Aorta (tissue), 5 donors: ENCODE data around the gene IRF5. TPM values are rescaled to one million over a fixed set of nuclear protein-coding genes. Genes with fewer than 3 reads are reported as not detected.

Experiments used
- ATAC-seq: fragments of 200-7000 bp; cut with Tn5 transposase; one replicate; pipeline ENCODE4 v1.9.1; 2022; ENCODE audit warnings: moderate library complexity; ENCODE audit not compliant: low FRiP score
- DNase-seq, 2 donors: peaks; one replicate each; pipeline ENCODE4 v3.0.0-alpha.2; 2020
- H3K27ac ChIP-seq, 2 donors: one replicate each; pipeline ENCODE4 v1.5.1; 2013; ENCODE audit warnings: low read length in 2 of 2, mild to moderate bottlenecking in 2 of 2, moderate library complexity in 2 of 2, control low read depth in 1 of 2, inconsistent platforms in 1 of 2, low read depth in 1 of 2
- H3K27me3 ChIP-seq, 2 donors: one replicate each; pipeline ENCODE4 v1.6.1; 2013; ENCODE audit warnings: control low read depth in 1 of 2, low read length in 1 of 2, mild to moderate bottlenecking in 1 of 2, moderate library complexity in 1 of 2; ENCODE audit not compliant: insufficient read depth in 2 of 2, control insufficient read depth in 1 of 2
- H3K36me3 ChIP-seq, 2 donors: one replicate each; pipeline ENCODE4 v1.6.1; 2013; ENCODE audit warnings: control low read depth in 1 of 2, low read length in 1 of 2, mild to moderate bottlenecking in 1 of 2; ENCODE audit not compliant: insufficient read depth in 2 of 2, control insufficient read depth in 1 of 2
- H3K4me1 ChIP-seq, 2 donors: one replicate each; pipeline ENCODE4 v1.6.1; 2013; ENCODE audit warnings: low read length in 2 of 2, control low read depth in 1 of 2, mild to moderate bottlenecking in 1 of 2, moderate library complexity in 1 of 2; ENCODE audit not compliant: insufficient read depth in 2 of 2, control insufficient read depth in 1 of 2
- H3K4me3 ChIP-seq, 2 donors: one replicate each; pipeline ENCODE4 v1.5.1; 2013; ENCODE audit warnings: low read length in 2 of 2, control low read depth in 1 of 2, mild to moderate bottlenecking in 1 of 2
- H3K9me3 ChIP-seq: one replicate; pipeline ENCODE4 v1.6.1; 2013; ENCODE audit warnings: mild to moderate bottlenecking, low read length; ENCODE audit not compliant: control insufficient read depth
- WGBS, 2 donors: extraction: QIAGEN DNeasy Blood & Tissue Kit; methylation state at CpG; one replicate each; pipeline ENCODE4 v1.1.7; 2013; 5-methylcytosine and 5-hydroxymethylcytosine counted together
- intact Hi-C, 2 donors: fragments of 100-400 bp; cut with DNase I; formaldehyde crosslinking; loops; one replicate each; pipeline versions ENCODE4 v1.14.2 to v1.15.0; 2022
- polyA plus RNA-seq, 2 donors: library from polyadenylated mRNA; stranded (reverse); fragments of 200-250 nt; gene quantifications; one replicate each; pipeline ENCODE4 v1.2.3, GENCODE V29; 2013
- total RNA-seq, 2 donors: library from RNA; stranded (reverse); fragmentation: NEBNext Ultra II Directional; extraction: Animal tissue kit (Norgen Biotek cat#: 25700); gene quantifications; one replicate each; pipeline ENCODE4 v1.2.1, GENCODE V29; 2021
- donor health status: healthy with polysubstance abuse.
- donor health status: Bipolar disorder and iron deficiency.
- donor health status: DM: no; HTN: no; CAD: no.
- donor health status: DM: no; HTN: no; CAD: no.
- donor health status: DM: yes; HTN: yes; CAD: no.

The IRF5 gene
- total and polyA plus RNA-seq, 4 donors = 4.0 to 15.5 (median 8.7) TPM

- no peak overlapping the region for H3K27ac ChIP-seq
- H3K9me3 ChIP-seq = no peaks in the 10 kb centered on the region
- no peaks in the 10 kb centered on the region for H3K4me1 ChIP-seq
- ATAC-seq = no peak
- H3K36me3 ChIP-seq = no peaks in the 10 kb centered on the region
- DNase-seq = no peak
- no peak overlapping the region for H3K4me3 ChIP-seq
- intact Hi-C loops = loop anchor here (5.0 kb wide), 2 partner anchors 183 to 188 kb away; no protein-coding TSS in a partner anchor
- no peaks in the 10 kb centered on the region for H3K27me3 ChIP-seq
- 56% methylated on average over 7 to 8 of the region's 8 CpGs for WGBS, 2 donors
These were observed 33.1 kb upstream of the IRF5 start for GRCh38 chr7:128904381-128905197.

- no peak overlapping the region for H3K27ac ChIP-seq
- DNase-seq (no peak), ATAC-seq (no peak)
- intact Hi-C loops = loop anchor here in 1 of 2 donors (5.0 kb wide), 1 partner anchor 186 kb away; no protein-coding TSS in a partner anchor
- no peaks in the 10 kb centered on the region for H3K36me3 ChIP-seq
- no peaks in the 10 kb centered on the region for H3K9me3 ChIP-seq
- 92 to 93% methylated on average over 5 of the region's 5 CpGs for WGBS, 2 donors
- H3K4me3 ChIP-seq = no peak overlapping the region
- no peaks in the 10 kb centered on the region for H3K27me3 ChIP-seq
- no peaks in the 10 kb centered on the region for H3K4me1 ChIP-seq
These were observed 31.5 kb upstream of the IRF5 start for GRCh38 chr7:128906001-128906765.

- Histone ChIP-seq H3K4me3 (no peak overlapping the region), H3K36me3 (no peaks in the 10 kb centered on the region), H3K4me1 (no peaks in the 10 kb centered on the region), H3K27ac (no peak overlapping the region), H3K27me3 (no peaks in the 10 kb centered on the region), H3K9me3 (no peaks in the 10 kb centered on the region)
- 89 to 90% methylated on average over 19 of the region's 19 CpGs for WGBS, 2 donors
- ATAC-seq (no peak), DNase-seq (no peak)
- intact Hi-C loops = loop anchor here in 1 of 2 donors (5.0 kb wide), 1 partner anchor 185 kb away; no protein-coding TSS in a partner anchor
These were observed 30.8 kb upstream of the IRF5 start for GRCh38 chr7:128906766-128907559.

- DNase-seq = peak in 1 of 2 donors; percentile 17
- Histone ChIP-seq H3K27me3 (no peaks in the 10 kb centered on the region), H3K4me1 (no peaks in the 10 kb centered on the region), H3K36me3 (no peaks in the 10 kb centered on the region), H3K27ac (no peak overlapping the region), H3K4me3 (no peak overlapping the region), H3K9me3 (no peaks in the 10 kb centered on the region)
- ATAC-seq = no peak
- intact Hi-C loops = loop anchor here in 1 of 2 donors (5.0 kb wide), 1 partner anchor 183 kb away; no protein-coding TSS in a partner anchor
- WGBS, 2 donors = 92 to 94% methylated on average over 6 of the region's 6 CpGs
These were observed 28.7 kb upstream of the IRF5 start for GRCh38 chr7:128908750-128909624.

GRCh38 chr7:128909625-128910568, 27.8 kb upstream of the IRF5 start:
- ATAC-seq (no peak), DNase-seq (peak in 1 of 2 donors; percentile 77)
- Histone ChIP-seq H3K27ac (no peak overlapping the region), H3K9me3 (no peaks in the 10 kb centered on the region), H3K36me3 (no peaks in the 10 kb centered on the region), H3K27me3 (no peaks in the 10 kb centered on the region), H3K4me1 (no peaks in the 10 kb centered on the region), H3K4me3 (peak overlapping the region in 1 of 2 donors; percentile 23)
- 4 to 5% methylated on average over 42 of the region's 42 CpGs for WGBS, 2 donors
- intact Hi-C loops = loop anchor here in 1 of 2 donors (5.0 kb wide), 1 partner anchor 182 kb away; no protein-coding TSS in a partner anchor

- no peaks in the 10 kb centered on the region for H3K27me3 ChIP-seq
These were observed 27.2 kb upstream of the IRF5 start, which contains the start of gene KCP for GRCh38 chr7:128910569-128910945. Gene KCP (minus strand): TSS chr7:128910709. CDS start chr7:128910676, 33 bp downstream.

GRCh38 chr7:128911423-128912031, 26.2 kb upstream of the IRF5 start:
- Histone ChIP-seq H3K4me3 (no peak overlapping the region), H3K9me3 (no peaks in the 10 kb centered on the region), H3K27ac (no peak overlapping the region), H3K36me3 (no peaks in the 10 kb centered on the region), H3K4me1 (no peaks in the 10 kb centered on the region), H3K27me3 (no peaks in the 10 kb centered on the region)
- DNase-seq (peak in 1 of 2 donors; percentile 76), ATAC-seq (no peak)
- intact Hi-C loops = no loop called here
- 75 to 79% methylated on average over 8 of the region's 8 CpGs for WGBS, 2 donors

More at GRCh38 chr7:128910569-128910945, 27.2 kb upstream of the IRF5 start, which contains the start of gene KCP:
- no peak within 1 kb of the TSS for H3K27ac ChIP-seq
- H3K4me3 ChIP-seq = peak within 1 kb of the TSS in 1 of 2 donors; percentile 23
- no peaks in the 10 kb centered on the region for H3K36me3 ChIP-seq
- 33 to 38% methylated on average over 31 to 34 of the region's 34 CpGs for WGBS, 2 donors
- intact Hi-C loops = no loop called here
- DNase-seq = peak in 1 of 2 donors; percentile 74
- ATAC-seq = no peak
- no peaks in the 10 kb centered on the region for H3K9me3 ChIP-seq
- no peaks in the 10 kb centered on the region for H3K4me1 ChIP-seq
